ENCODE measurements around the gene TEKTIP1.

- TF ChIP-seq CTCF (IDR thresholded peaks at IDR 0.05) (no peak), REST (IDR thresholded peaks at IDR 0.05; ENCODE audit: insufficient read depth in 1 of 2, low read depth in 2 of 2, low read length in 1 of 2) (no peak), POLR2AphosphoS5 (IDR thresholded peaks at IDR 0.05; ENCODE audit: low read depth, low read length) (no peak), SIN3A (IDR thresholded peaks at IDR 0.05; ENCODE audit: borderline replicate concordance, insufficient read depth, low read depth, low read length) (no peak)
Measured at GRCh38 chr19:3589949-3590348, 51.0 kb downstream of the TEKTIP1 start.
